ENCODE data around the gene TACC3. TPM values are rescaled to one million over a fixed set of nuclear protein-coding genes. Genes with fewer than 3 reads are reported as not detected.

The TACC3 gene
- total RNA-seq, 1 experiment from 2014 or later: 207 TPM

DNA sequence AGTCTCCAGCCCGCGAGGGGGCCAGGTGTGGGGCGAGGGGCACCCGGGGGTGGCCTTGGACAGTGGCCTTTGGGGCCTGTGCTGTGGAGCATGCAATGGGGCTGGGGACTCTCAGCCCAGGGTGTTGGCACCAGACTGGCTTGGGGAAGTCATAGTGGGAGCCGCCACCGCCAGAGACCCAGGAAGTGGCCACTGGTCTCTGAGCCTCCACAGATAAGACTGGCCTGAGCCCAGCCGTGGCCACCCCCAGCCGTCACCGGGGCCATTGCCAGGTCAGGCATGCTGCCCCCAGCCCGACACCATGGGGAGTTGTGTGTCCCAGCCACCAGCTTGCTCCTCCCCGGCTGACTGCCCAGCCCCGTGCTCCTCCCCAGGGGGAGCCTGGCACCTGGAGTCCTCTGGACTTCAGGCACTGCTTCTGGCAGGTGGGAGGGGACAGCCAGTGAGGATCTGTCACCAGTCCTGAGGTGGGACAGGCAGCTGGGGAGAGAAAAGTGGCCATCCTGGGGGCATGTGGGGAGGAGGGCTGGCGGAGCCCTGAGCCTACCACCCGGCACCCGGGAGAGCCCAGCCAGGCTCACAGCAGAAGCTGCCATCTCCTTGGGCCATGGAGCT, 32.5 kb downstream of the TACC3 start:
- ChIA-PET POLR2A (interaction anchor here (1.1 kb wide), 1 partner anchor 39 kb away, joined by 4 read pairs; no protein-coding TSS in a partner anchor), CTCF (interaction anchor here (0.8 to 1.3 kb wide), 3 partner anchors 14 to 56 kb away, joined by 3 to 18 read pairs (median 3); no protein-coding TSS in a partner anchor)
- ATAC-seq (no peak), DNase-seq (ENCODE audit: low spot score) (no peak)
- no peaks in the 10 kb centered on the region for H3K9me3 Mint-ChIP-seq
- no peaks in the 10 kb centered on the region for H3K36me3 Mint-ChIP-seq
- 0 out of 2 replicates have a peak, but pooled peaks cover 2% of the 10 kb centered on the region for H3K27me3 Mint-ChIP-seq (ENCODE audit: low read depth)
- TF ChIP-seq, protein P1, sequence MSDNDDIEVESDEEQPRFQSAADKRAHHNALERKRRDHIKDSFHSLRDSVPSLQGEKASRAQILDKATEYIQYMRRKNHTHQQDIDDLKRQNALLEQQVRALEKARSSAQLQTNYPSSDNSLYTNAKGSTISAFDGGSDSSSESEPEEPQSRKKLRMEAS (CRISPR knock-in tag; IDR thresholded peaks at IDR 0.05): no peak
- no peak for TF ChIP-seq SP1 (CRISPR knock-in tag; conservative IDR thresholded peaks at IDR 0.05)
- TF ChIP-seq CREB1 (CRISPR knock-in tag; IDR thresholded peaks at IDR 0.05): no peak
- TF ChIP-seq TEAD1 (CRISPR knock-in tag; IDR thresholded peaks at IDR 0.05): no peak
- TF ChIP-seq ATF1 (CRISPR knock-in tag; IDR thresholded peaks at IDR 0.05): no peak
- TF ChIP-seq, protein P2, sequence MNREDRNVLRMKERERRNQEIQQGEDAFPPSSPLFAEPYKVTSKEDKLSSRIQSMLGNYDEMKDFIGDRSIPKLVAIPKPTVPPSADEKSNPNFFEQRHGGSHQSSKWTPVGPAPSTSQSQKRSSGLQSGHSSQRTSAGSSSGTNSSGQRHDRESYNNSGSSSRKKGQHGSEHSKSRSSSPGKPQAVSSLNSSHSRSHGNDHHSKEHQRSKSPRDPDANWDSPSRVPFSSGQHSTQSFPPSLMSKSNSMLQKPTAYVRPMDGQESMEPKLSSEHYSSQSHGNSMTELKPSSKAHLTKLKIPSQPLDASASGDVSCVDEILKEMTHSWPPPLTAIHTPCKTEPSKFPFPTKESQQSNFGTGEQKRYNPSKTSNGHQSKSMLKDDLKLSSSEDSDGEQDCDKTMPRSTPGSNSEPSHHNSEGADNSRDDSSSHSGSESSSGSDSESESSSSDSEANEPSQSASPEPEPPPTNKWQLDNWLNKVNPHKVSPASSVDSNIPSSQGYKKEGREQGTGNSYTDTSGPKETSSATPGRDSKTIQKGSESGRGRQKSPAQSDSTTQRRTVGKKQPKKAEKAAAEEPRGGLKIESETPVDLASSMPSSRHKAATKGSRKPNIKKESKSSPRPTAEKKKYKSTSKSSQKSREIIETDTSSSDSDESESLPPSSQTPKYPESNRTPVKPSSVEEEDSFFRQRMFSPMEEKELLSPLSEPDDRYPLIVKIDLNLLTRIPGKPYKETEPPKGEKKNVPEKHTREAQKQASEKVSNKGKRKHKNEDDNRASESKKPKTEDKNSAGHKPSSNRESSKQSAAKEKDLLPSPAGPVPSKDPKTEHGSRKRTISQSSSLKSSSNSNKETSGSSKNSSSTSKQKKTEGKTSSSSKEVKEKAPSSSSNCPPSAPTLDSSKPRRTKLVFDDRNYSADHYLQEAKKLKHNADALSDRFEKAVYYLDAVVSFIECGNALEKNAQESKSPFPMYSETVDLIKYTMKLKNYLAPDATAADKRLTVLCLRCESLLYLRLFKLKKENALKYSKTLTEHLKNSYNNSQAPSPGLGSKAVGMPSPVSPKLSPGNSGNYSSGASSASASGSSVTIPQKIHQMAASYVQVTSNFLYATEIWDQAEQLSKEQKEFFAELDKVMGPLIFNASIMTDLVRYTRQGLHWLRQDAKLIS (CRISPR knock-in tag; IDR thresholded peaks at IDR 0.05; ENCODE audit: borderline replicate concordance): no peak
- no peak for TF ChIP-seq MXD4 (CRISPR knock-in tag; IDR thresholded peaks at IDR 0.05; ENCODE audit: borderline replicate concordance)
- TF ChIP-seq NR1H2 (CRISPR knock-in tag; IDR thresholded peaks at IDR 0.05): no peak
- TF ChIP-seq EMX1 (CRISPR knock-in tag; IDR thresholded peaks at IDR 0.05): no peak
- no peak for TF ChIP-seq GRHL2 (CRISPR knock-in tag; IDR thresholded peaks at IDR 0.05; ENCODE audit: insufficient replicate concordance, severe bottlenecking)
- no peak for TF ChIP-seq AR (CRISPR knock-in tag; IDR thresholded peaks at IDR 0.05)
- no peak for TF ChIP-seq KAT7 (CRISPR knock-in tag; IDR thresholded peaks at IDR 0.05; ENCODE audit: borderline replicate concordance)
- TF ChIP-seq, protein P3, sequence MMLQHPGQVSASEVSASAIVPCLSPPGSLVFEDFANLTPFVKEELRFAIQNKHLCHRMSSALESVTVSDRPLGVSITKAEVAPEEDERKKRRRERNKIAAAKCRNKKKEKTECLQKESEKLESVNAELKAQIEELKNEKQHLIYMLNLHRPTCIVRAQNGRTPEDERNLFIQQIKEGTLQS (CRISPR knock-in tag; conservative IDR thresholded peaks at IDR 0.05): no peak
- no peak for TF ChIP-seq GABPB1 (CRISPR knock-in tag; IDR thresholded peaks at IDR 0.05)
- no peak for TF ChIP-seq USF1 (CRISPR knock-in tag; IDR thresholded peaks at IDR 0.05)
- TF ChIP-seq JAZF1 (CRISPR knock-in tag; IDR thresholded peaks at IDR 0.05): no peak
- TF ChIP-seq ZNF423 (CRISPR knock-in tag; IDR thresholded peaks at IDR 0.05): no peak
- TF ChIP-seq FOXK1 (CRISPR knock-in tag; IDR thresholded peaks at IDR 0.05): no peak
- TF ChIP-seq SMAD4 (CRISPR knock-in tag; IDR thresholded peaks at IDR 0.05): no peak
- H3K27ac Mint-ChIP-seq: no peak overlapping the region
- H3K4me1 Mint-ChIP-seq: no peaks in the 10 kb centered on the region
- no peak overlapping the region for H3K4me3 Mint-ChIP-seq

Measured in WTC11 (cell line).